HepG2 (cell line): ENCODE measurements around the gene KHK. TPM values are rescaled to one million over a fixed set of nuclear protein-coding genes. Genes with fewer than 3 reads are reported as not detected.

Experiments
- ARID2 ChIP-seq: sonication (generic); formaldehyde crosslinking; IDR thresholded peaks from 2 replicates; pipeline ENCODE4 v1.8.1; 2022; ENCODE audit warnings: mild to moderate bottlenecking, missing genetic modification reagents, borderline replicate concordance
- ARID3A ChIP-seq: IDR thresholded peaks from 2 replicates; pipeline ENCODE4 v1.6.1; 2012; ENCODE audit warnings: low read depth, low read length, improper control_type of control experiment
- FOSL2 ChIP-seq: sonication (generic); formaldehyde crosslinking; IDR thresholded peaks from 2 replicates; pipeline ENCODE4 v1.4.0; 2020; ENCODE audit warnings: missing genetic modification reagents
- FOXA3 ChIP-seq: IDR thresholded peaks from 2 replicates; pipeline ENCODE4 v1.6.1; 2016; ENCODE audit warnings: missing genetic modification reagents, missing compliant biosample characterization
- HNRNPH1 ChIP-seq: fragments of 200-400 bp; formaldehyde crosslinking; optimal IDR thresholded peaks from 2 replicates; pipeline ENCODE3; 2017; ENCODE audit warnings: mild to moderate bottlenecking, low read depth, low read length
- KDM3A ChIP-seq: IDR thresholded peaks from 2 replicates; pipeline ENCODE4 v1.6.1; 2018; ENCODE audit warnings: low read depth, missing compliant biosample characterization
- KMT2B ChIP-seq: IDR thresholded peaks from 2 replicates; pipeline ENCODE4 v1.6.1; 2016; ENCODE audit warnings: missing genetic modification reagents, missing compliant biosample characterization
- MEIS1 ChIP-seq: sonication (generic); formaldehyde crosslinking; IDR thresholded peaks from 2 replicates; pipeline ENCODE4 v1.9.0; 2021; ENCODE audit warnings: mild to moderate bottlenecking, missing genetic modification reagents, moderate library complexity, borderline replicate concordance
- MTA3 ChIP-seq: sonication (generic); formaldehyde crosslinking; IDR thresholded peaks from 2 replicates; pipeline ENCODE4 v1.4.0; 2020; ENCODE audit warnings: missing genetic modification reagents
- STAG1 ChIP-seq: sonication (generic); formaldehyde crosslinking; IDR thresholded peaks from 2 replicates; pipeline ENCODE4 v1.4.0; 2020; ENCODE audit warnings: missing genetic modification reagents
- XRCC5 ChIP-seq: fragments of 200-400 bp; formaldehyde crosslinking; optimal IDR thresholded peaks from 2 replicates; pipeline ENCODE3; 2017; ENCODE audit warnings: mild to moderate bottlenecking, low read length
- ZBTB20 ChIP-seq: sonication (generic); formaldehyde crosslinking; IDR thresholded peaks from 2 replicates; pipeline ENCODE4 v1.8.1; 2023; ENCODE audit warnings: missing genetic modification reagents, low read depth, mild to moderate bottlenecking, borderline replicate concordance
- ZBTB37 ChIP-seq: sonication (generic); formaldehyde crosslinking; IDR thresholded peaks from 2 replicates; pipeline ENCODE4 v1.4.0; 2020; ENCODE audit warnings: mild to moderate bottlenecking, missing genetic modification reagents
- ZFP36L1 ChIP-seq: sonication (generic); formaldehyde crosslinking; IDR thresholded peaks from 2 replicates; pipeline ENCODE4 v1.8.0; 2022; ENCODE audit warnings: mild to moderate bottlenecking, missing genetic modification reagents, moderate library complexity
- ZNF121 ChIP-seq: sonication (generic); formaldehyde crosslinking; IDR thresholded peaks from 2 replicates; pipeline ENCODE4 v1.5.0; 2020; ENCODE audit warnings: mild to moderate bottlenecking, missing genetic modification reagents
- ZNF24 ChIP-seq: fragments of 450-650 bp; IDR thresholded peaks from 2 replicates; pipeline ENCODE4 v1.6.1; 2017; ENCODE audit warnings: antibody characterized with exemption, mild to moderate bottlenecking
- ZNF260 ChIP-seq: sonication (generic); formaldehyde crosslinking; IDR thresholded peaks from 2 replicates; pipeline ENCODE4 v1.4.0; 2020; ENCODE audit warnings: missing genetic modification reagents, low read depth, mild to moderate bottlenecking, borderline replicate concordance
- ZNF672 ChIP-seq: sonication (generic); formaldehyde crosslinking; IDR thresholded peaks from 2 replicates; pipeline ENCODE4 v1.8.1; 2022; ENCODE audit warnings: missing genetic modification reagents
- ZSCAN21 ChIP-seq: sonication (generic); formaldehyde crosslinking; IDR thresholded peaks from 2 replicates; pipeline ENCODE4 v1.8.0; 2022; ENCODE audit warnings: mild to moderate bottlenecking, missing genetic modification reagents, moderate library complexity, borderline replicate concordance
- polyA plus RNA-seq, 8 experiments: library from polyadenylated mRNA; depleted of rRNA in 3 of 8; stranded (reverse) in 7 of 8; unstranded in 1 of 8; fragments of >200 nt; fragmentation: Illumina TruSeq in 4 of 8; extraction: Trizol in 4 of 8; gene quantifications; 2 replicates each; pipeline versions ENCODE4 v1.2.1 to v1.2.3, GENCODE V29; 2011 to 2016; ENCODE audit warnings: low read depth in 4 of 8, missing spikeins in 1 of 8, mixed read lengths in 1 of 8; ENCODE audit not compliant: insufficient read depth in 1 of 8
- total RNA-seq, 5 experiments: library from RNA; depleted of rRNA; stranded (reverse); fragments of >200 nt; fragmentation: Illumina TruSeq; extraction: Trizol; gene quantifications; 2 replicates each; pipeline ENCODE4 v1.2.3, GENCODE V29; 2016; ENCODE audit warnings: low read depth in 1 of 5

Gene KHK
- total and polyA plus RNA-seq, 2 of the 13 experiments (the other 11 are each of a cell fraction or from before 2014, with no cell fraction given): 40.9 to 99.2 TPM

- TF ChIP-seq ARID2 (CRISPR knock-in tag) (no peak), ARID3A (no peak), HNRNPH1 (no peak), FOSL2 (CRISPR knock-in tag) (no peak), ZBTB20 (CRISPR knock-in tag) (0 out of 2 replicates have a peak, but pooled peaks have one; percentile 13), MEIS1 (no peak), ZSCAN21 (CRISPR knock-in tag) (peak; percentile 54; the same call in 1 of the 2 replicates), ZFP36L1 (no peak), FOXA3 (CRISPR knock-in tag) (0 out of 2 replicates have a peak, but pooled peaks have one; percentile 6), KDM3A (CRISPR knock-in tag) (peak; percentile 49; the same call in 1 of the 2 replicates), ZNF24 (no peak), KMT2B (CRISPR knock-in tag) (no peak; the same call in 1 of the 2 replicates), ZNF121 (no peak), XRCC5 (peak; percentile 9), STAG1 (CRISPR knock-in tag) (no peak), ZBTB37 (CRISPR knock-in tag) (no peak), ZNF672 (CRISPR knock-in tag) (no peak; the same call in 1 of the 2 replicates), MTA3 (CRISPR knock-in tag) (no peak), ZNF260 (no peak)
Observed at GRCh38 chr2:27118525-27119329, 32.2 kb downstream of the KHK start, which contains the start of gene CGREF1 (continued).
